Neuron (in vitro differentiated cells): Measurements from ENCODE around the gene PDXDC1.
"Not testable (repeated sequence)": the region's sequence is repeated elsewhere in the genome, so short reads cannot be mapped to it uniquely, and the experiment has no call there.

ENCODE experiments used
- H2AFZ ChIP-seq: one replicate; pipeline ENCODE4 v1.6.1; 2013; ENCODE audit warnings: low read depth, mild to moderate bottlenecking, inconsistent platforms, low read length, moderate library complexity
- H3K27me3 ChIP-seq: one replicate; pipeline ENCODE4 v1.6.1; 2013; ENCODE audit warnings: low read length; ENCODE audit not compliant: insufficient read depth
- H3K36me3 ChIP-seq: one replicate; pipeline ENCODE4 v1.6.1; 2013; ENCODE audit warnings: low read length; ENCODE audit not compliant: insufficient read depth
- H3K4me1 ChIP-seq: one replicate; pipeline ENCODE4 v1.6.1; 2013; ENCODE audit warnings: low read length; ENCODE audit not compliant: insufficient read depth
- H3K4me3 ChIP-seq: 2 replicates; pipeline ENCODE4 v1.5.1; 2013; ENCODE audit warnings: mild to moderate bottlenecking, low read length, moderate library complexity
- H3K9me3 ChIP-seq: one replicate; pipeline ENCODE4 v1.6.1; 2013; ENCODE audit warnings: low read length

The PDXDC1 gene

DNA sequence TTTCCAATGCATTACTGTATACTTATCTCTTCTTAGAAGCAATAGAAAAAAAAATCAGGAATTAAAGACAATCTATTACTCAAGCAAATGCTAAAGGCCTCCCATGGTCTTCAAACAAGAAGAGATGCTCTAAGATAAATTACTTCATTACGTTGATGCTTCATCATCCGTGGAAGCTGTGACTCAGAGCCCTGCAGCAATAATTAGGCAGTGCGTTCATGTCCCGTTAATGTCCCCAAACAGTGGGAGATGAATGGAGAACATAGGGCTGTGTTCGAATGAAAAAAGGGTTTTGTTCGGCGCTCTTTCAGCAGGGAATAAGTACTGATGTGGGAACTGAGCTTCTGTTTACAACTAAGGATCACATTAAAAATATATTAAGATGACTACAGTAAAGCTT, 15.9 kb upstream of the PDXDC1 start:
- no peak overlapping the region for H3K4me3 ChIP-seq
- H3K4me1 ChIP-seq = no peaks in the 10 kb centered on the region
- no peak overlapping the region for H2AFZ ChIP-seq
- no peaks in the 10 kb centered on the region for H3K27me3 ChIP-seq
- H3K9me3 ChIP-seq = no peaks in the 10 kb centered on the region
- no peaks in the 10 kb centered on the region for H3K36me3 ChIP-seq

DNA sequence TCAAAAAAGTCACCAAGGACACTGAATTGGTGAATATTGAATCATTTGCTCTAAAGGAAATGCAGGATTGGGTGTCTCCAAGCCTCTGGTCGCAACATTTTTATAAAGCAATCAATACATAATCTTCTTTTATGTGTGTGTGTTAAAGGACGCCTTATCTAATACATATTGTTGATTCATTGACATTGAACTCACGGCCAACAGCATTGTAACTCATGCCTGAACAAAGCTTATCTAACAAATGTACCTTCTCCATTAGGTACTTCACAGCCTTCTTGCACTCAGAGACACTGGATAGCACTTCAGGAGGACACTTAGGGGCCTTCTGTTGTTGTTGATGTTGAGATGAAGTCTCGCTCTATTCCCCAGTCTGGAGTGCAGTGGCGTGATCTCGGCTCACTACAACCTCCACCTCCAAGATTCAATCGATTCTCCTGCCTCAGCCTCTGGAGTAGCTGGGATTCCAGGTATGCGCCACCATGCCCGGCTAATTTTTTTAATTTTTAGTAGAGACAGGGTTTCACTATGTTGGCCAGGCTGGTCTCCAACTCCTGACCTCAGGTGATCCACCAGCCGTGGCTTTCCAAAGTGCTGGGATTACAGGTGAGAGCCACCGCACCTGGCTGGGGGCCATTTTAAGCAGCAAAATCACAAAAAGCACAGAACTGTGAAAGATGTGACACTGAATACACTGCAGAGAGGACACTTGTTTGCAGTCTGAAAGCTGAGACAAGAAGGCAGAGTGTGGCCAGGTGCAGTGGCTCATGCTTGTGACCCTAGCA, 13.2 kb upstream of the PDXDC1 start:
- Histone ChIP-seq H2AFZ (no peak overlapping the region), H3K36me3 (no peaks in the 10 kb centered on the region), H3K4me1 (no peaks in the 10 kb centered on the region), H3K4me3 (no peak overlapping the region), H3K9me3 (no peaks in the 10 kb centered on the region), H3K27me3 (no peaks in the 10 kb centered on the region)

DNA sequence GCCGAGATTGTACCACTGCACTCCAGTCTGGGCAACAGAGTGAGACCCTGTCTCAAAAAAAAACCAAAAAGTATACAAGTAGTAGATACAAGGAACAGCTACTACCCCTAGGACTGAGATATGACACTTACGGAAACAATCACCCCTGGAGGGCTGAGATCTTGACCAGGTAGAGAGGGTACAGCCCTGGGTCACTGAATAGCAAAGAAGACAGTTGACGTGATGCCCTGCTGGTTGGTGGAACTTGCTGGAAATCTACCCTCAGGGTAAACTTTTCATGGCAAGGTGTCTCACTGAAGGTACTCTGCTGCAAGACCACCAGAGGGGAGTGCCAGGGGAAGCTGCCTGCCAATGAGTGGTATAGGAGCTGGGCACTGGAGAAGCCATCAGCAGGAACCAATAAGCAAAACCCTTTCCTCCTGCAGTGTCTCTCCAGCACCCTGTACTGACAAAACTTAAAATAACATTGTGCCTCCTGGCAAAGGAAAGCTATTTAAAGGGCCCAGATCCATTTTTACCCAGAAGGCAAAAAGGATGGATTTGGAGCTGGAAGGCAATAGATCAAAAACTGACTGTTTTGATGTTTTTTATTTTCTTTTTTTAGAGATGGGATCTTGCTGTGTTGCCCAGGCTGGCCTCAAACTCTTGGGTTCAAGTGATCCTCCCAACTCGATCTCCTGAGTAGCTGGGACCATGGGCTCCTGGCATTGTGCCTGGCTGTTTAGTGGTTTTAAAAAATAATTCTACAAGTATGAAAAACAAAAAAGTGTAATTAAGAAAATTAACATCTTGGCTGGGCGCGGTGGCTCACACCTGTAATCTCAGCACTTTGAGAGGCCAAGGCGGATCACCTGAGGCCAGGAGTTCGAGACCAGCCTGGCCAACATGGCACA, 11.3 kb upstream of the PDXDC1 start:
- H3K9me3 ChIP-seq = no peaks in the 10 kb centered on the region
- H3K27me3 ChIP-seq = no peaks in the 10 kb centered on the region
- no peaks in the 10 kb centered on the region for H3K4me1 ChIP-seq
- H3K4me3 ChIP-seq = no peak overlapping the region
- no peaks in the 10 kb centered on the region for H3K36me3 ChIP-seq
- H2AFZ ChIP-seq = no peak overlapping the region

DNA sequence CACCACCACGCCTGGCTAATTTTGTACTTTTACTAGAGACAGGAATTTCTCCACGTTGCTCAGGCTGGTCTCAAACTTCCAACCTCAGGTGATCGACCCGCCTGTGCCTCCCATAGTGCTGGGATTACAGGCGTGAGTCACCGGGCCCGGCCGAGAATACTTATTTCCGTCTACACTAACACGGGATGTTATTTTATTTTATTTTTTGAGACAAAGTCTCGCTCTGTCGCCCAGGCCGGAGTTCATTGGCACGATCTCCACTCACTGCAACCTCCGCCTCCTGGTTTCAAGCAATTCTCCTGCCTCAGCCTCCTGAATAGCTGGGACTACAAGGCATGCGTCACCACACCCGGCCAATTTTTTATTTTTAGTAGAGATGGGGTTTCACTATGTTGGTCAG, 9.5 kb upstream of the PDXDC1 start:
- Histone ChIP-seq H3K4me1 (no peaks in the 10 kb centered on the region), H2AFZ (no peak overlapping the region), H3K4me3 (no peak overlapping the region)

DNA sequence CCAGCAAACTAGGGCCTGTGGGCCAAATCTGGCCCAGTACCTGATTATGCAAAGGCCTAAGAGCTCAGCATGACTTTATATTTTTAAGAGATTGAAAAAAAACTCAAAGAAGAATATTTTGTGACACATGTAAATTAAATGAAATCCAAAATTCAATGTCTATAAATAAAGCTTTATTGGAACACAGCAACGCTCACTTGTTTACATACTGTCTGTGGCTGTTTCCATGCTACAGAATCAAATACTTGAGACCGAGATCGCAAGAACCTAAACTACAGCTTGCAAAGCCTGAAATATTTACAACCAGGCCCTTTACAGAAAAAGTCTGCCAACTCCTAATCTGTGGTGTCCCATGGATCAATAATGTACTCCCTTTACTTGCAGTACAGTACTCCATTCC, 5.0 kb upstream of the PDXDC1 start:
- H3K9me3 ChIP-seq, H3K4me1 ChIP-seq, H2AFZ ChIP-seq, H3K36me3 ChIP-seq, H3K27me3 ChIP-seq, H3K4me3 ChIP-seq: not testable (repeated sequence)

More for the DNA sequence above, 9.5 kb upstream of the PDXDC1 start:
- Histone ChIP-seq H3K9me3 (no peaks in the 10 kb centered on the region), H3K27me3 (no peaks in the 10 kb centered on the region), H3K36me3 (no peaks in the 10 kb centered on the region)

DNA sequence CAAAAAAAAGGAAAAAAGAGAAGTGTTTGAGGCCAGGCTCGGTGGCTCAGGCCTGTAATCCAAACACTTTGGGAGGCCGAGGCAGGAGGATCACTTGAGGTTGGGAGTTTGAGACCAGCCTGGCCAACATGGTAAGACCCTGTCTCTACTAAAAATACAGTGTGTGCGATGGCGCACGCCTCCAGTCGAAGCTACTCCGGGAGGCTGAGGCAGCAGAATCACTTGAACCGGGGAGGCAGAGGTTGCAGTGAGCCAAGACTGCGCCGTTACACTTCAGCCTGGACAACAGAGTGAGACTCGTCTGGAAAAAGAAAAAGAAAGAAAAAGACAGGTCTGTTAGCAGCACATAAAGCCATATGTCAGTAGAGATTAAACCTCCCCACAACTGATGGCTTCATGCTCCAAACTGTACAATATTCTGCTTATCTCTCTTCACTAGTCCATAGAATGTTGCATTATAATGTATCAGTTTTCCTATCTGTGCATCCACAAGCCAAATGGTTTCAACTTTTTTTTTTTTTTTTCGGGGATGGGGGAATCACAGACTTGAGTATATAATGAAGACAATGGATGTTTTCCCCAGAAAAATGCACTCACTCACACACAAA, 3.1 kb upstream of the PDXDC1 start:
- not testable (repeated sequence) for H3K9me3 ChIP-seq, H2AFZ ChIP-seq, H3K4me3 ChIP-seq, H3K27me3 ChIP-seq, H3K36me3 ChIP-seq, H3K4me1 ChIP-seq

DNA sequence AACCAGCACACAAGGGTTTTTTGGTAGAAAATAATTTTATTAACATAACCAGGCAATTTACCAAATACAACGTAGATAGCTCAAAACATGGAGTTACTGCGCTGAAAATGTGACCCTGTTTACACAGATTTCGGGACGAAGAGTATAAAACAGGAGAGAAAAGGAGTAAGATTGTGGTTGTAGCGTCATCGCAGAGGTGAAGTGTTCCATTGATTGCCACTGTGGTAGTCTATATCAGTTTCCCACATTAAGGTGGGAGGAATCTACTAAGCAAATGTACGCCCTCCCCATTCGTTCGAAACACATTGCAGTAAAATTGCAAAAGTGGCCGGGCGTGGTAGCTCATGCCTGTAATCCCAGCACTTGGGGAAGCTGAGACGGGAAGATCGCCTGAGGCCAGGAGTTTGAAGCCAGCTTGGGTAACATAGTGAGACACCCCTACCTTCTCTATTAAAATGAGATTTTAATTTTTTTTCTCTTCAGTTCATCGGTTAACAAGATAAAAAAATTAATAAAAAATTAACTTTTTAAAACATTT, 972 bp upstream of the PDXDC1 start:
- Histone ChIP-seq H2AFZ (peak overlapping the region; percentile 98), H3K4me3 (peak overlapping the region; percentile 87)
- not testable (repeated sequence) for H3K36me3 ChIP-seq, H3K9me3 ChIP-seq, H3K27me3 ChIP-seq, H3K4me1 ChIP-seq

DNA sequence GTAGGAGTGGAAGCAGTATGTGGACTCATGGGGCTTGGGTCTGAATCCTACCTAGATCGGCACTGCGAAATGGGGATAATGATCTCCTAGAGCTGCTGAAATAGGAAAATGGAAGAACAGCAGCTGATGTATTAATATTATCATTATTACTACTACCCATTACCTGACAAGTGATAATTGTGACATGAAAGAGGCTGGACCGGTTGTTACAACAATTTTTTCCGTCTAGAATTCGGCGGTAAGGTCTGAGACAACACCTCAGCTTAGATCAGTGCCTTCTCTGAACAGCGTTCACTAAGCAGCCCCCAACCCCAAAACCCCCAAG, 533 bp upstream of the PDXDC1 start:
- Histone ChIP-seq H3K4me3 (peak overlapping the region; percentile 87), H2AFZ (peak overlapping the region; percentile 98)
- H3K9me3 ChIP-seq, H3K36me3 ChIP-seq, H3K27me3 ChIP-seq, H3K4me1 ChIP-seq: not testable (repeated sequence)

DNA sequence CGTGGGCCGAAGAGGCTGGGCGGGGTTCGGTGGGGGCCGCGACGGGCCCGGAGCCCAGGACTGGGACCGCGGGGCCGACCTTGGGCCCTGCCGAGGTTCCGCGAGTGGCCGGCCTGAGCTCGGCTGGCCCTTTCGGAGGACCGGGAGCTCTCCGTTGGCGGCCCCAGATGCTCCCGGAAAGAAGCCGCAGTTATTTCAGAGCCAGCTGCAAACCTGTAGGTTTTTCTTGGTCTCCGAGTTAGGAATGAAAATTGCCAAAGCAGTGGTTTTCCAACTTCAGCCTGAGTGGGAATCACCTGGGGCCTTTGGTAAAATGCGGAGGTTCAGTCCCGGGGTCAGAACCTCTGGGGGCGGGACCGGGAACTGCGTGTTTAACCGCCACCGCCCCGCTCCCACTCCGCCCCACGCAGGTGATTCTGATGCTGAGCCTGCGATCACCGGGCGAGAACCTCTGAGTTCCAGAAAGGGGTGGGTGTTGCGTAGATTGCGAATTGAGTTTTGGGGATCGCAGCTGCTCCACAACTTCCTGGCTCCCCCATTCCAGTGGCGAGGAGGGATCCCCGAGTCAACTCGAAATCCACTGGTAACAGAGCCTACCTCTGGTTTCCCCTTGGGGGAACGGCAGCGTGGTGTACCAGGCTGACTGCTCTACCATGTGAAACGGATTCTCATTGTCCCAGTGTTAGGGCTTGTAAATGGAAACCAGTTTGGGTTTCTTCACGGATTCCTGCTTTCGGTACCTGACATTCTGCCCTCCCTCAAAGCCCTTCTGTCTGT, 780 bp downstream of the PDXDC1 start:
- not testable (repeated sequence) for H3K36me3 ChIP-seq, H3K27me3 ChIP-seq, H3K4me1 ChIP-seq, H3K9me3 ChIP-seq
- Histone ChIP-seq H2AFZ (peak overlapping the region; percentile 98), H3K4me3 (peak overlapping the region; percentile 87)

DNA sequence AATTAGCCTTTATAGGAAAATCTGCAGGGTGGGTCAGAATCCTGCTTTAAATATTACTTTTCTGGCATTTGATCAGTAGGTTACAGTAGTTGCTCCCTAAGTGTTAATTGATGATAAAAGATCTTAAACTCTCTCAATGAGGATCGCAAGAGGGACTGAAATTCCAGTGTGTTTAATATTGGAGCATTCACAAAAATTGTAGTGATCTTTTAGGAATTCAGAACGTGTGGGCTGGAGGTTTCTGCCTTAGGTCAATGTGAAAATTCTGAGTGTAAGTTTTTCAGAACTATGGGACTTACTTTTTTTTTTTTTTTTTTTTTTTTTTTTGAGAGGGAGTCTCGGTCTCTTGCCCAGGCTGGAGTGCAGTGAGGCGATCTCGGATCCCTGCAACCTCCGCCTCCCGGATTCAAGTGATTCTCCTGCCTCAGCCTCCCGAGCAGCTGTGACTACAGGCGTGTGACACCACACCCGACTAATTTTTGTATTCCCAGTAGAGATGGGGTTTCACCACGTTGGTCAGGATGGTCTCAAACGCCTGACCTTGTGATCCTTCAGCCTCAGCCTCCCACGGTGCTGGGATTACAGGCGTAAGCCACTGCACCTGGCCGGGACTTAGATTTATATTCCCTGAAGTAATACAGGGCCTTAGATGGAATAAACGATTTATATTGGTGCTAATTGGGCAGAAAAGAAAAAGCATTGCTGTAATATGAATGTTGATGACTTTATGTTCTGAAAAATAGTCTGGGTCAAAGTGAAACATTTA, 2.3 kb downstream of the PDXDC1 start:
- H3K4me3 ChIP-seq, H3K36me3 ChIP-seq, H3K9me3 ChIP-seq, H3K27me3 ChIP-seq, H3K4me1 ChIP-seq, H2AFZ ChIP-seq: not testable (repeated sequence)

DNA sequence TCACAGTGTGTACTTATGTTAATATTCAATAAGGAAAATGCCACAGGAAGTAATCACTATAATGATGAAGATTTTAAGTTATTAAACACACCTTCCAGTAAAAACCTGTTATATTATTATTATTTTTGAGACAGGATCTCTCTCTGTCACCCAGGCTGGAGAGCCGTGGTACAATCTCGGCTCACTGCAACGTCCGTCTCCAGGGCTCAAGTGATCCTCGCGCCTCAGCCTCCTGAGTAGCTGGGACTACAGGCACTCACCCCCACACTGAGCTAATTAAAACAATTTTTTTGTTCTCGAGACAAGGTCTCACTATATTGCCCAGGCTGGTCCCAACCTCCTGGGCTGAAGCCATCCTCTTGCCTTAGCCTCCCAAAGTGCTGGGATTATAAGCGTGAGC, 3.5 kb downstream of the PDXDC1 start:
- H3K4me3 ChIP-seq, H3K27me3 ChIP-seq: not testable (repeated sequence)

DNA sequence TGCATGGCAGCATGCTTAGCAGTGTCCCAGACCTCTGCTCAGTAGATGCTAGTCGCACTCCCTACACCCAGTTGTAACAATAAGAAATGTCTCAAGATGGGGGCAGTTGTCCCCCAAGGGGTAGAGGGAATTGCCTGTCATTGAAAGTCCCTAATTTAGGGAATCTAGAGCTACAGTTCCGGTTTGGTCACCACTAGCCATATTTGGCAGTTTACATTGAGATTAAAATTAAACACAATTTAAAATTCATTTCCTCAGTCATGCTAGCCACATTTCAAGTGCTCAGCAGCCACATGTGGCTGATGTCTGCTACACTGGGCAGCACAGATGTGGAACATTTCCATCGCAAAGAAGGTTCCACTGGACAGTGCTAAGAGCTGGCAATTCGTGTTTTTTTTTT, 4.1 kb downstream of the PDXDC1 start:
- H2AFZ ChIP-seq, H3K27me3 ChIP-seq, H3K9me3 ChIP-seq, H3K36me3 ChIP-seq, H3K4me3 ChIP-seq, H3K4me1 ChIP-seq: not testable (repeated sequence)

More for the DNA sequence above, 3.5 kb downstream of the PDXDC1 start:
- H2AFZ ChIP-seq, H3K4me1 ChIP-seq, H3K9me3 ChIP-seq, H3K36me3 ChIP-seq: not testable (repeated sequence)
